ENCODE results near the gene DNAJC22. TPM values are rescaled to one million over a fixed set of nuclear protein-coding genes. Genes with fewer than 3 reads are reported as not detected.
"Not testable (repeated sequence)": the region's sequence is repeated elsewhere in the genome, so short reads cannot be mapped to it uniquely, and the experiment has no call there.

DNAJC22 gene
- total and polyA plus RNA-seq, 2 donors from 2014 or later: 15.1 to 16.2 TPM

GRCh38 chr12:49377386-49377785 is 30.7 kb downstream of the DNAJC22 start:
- H3K4me3 ChIP-seq (ENCODE audit: low read length in 3 of 3): no peak overlapping the region
- no peak for TF ChIP-seq CTCF (IDR thresholded peaks at IDR 0.05; ENCODE audit: borderline replicate concordance, extremely low read depth, insufficient read depth)
- no peaks in the 10 kb centered on the region for H3K36me3 ChIP-seq (ENCODE audit: control insufficient read depth in 2 of 3, insufficient read depth in 3 of 3, low read length in 3 of 3)
- intact Hi-C loops (cut with DNase I): no loop called here
- DNase-seq: no peak
- H3K4me1 ChIP-seq (ENCODE audit: control insufficient read depth in 2 of 3, insufficient read depth in 2 of 3, low read depth in 1 of 3, low read length in 3 of 3): no peaks in the 10 kb centered on the region
- no peak for FAIRE-seq
- H3K9me3 ChIP-seq (ENCODE audit: control insufficient read depth in 2 of 3, insufficient read depth in 1 of 3, low read length in 3 of 3): no peaks in the 10 kb centered on the region
- H3K9ac ChIP-seq (ENCODE audit: low read length in 3 of 3): no peak overlapping the region
- H3K27me3 ChIP-seq (ENCODE audit: control insufficient read depth, insufficient read depth, low read length): no peaks in the 10 kb centered on the region
- H3K27ac ChIP-seq (ENCODE audit: low read depth in 2 of 2, low read length in 2 of 2): no peak overlapping the region

- H3K27me3 ChIP-seq (ENCODE audit: control insufficient read depth, insufficient read depth, low read length); H3K36me3 ChIP-seq (ENCODE audit: control insufficient read depth in 2 of 3, insufficient read depth in 3 of 3, low read length in 3 of 3); H3K4me3 ChIP-seq (ENCODE audit: low read length in 3 of 3); H3K9ac ChIP-seq (ENCODE audit: low read length in 3 of 3); FAIRE-seq; DNase-seq; H3K9me3 ChIP-seq (ENCODE audit: control insufficient read depth in 2 of 3, insufficient read depth in 1 of 3, low read length in 3 of 3); H3K4me1 ChIP-seq (ENCODE audit: control insufficient read depth in 2 of 3, insufficient read depth in 2 of 3, low read depth in 1 of 3, low read length in 3 of 3); intact Hi-C loops (cut with DNase I); H3K27ac ChIP-seq (ENCODE audit: low read depth in 2 of 2, low read length in 2 of 2): not testable (repeated sequence)
Measured at GRCh38 chr12:49380184-49380583, 33.5 kb downstream of the DNAJC22 start.

- DNase-seq: peak in 4 of 5 donors; percentile 31 to 73 (median 46)
Measured at GRCh38 chr12:49388682-49389386, 42.1 kb downstream of the DNAJC22 start.

GRCh38 chr12:49389387-49389703 is 42.7 kb downstream of the DNAJC22 start:
- H3K27ac ChIP-seq (ENCODE audit: low read depth in 2 of 2, low read length in 2 of 2): no peak overlapping the region
- no peak overlapping the region for H3K9ac ChIP-seq (ENCODE audit: low read length in 3 of 3)
- no peaks in the 10 kb centered on the region for H3K27me3 ChIP-seq (ENCODE audit: control insufficient read depth, insufficient read depth, low read length)
- peaks cover 0 to 3% (median 0%) of the 10 kb centered on the region in 3 donors for H3K36me3 ChIP-seq (ENCODE audit: control insufficient read depth in 2 of 3, insufficient read depth in 3 of 3, low read length in 3 of 3)
- no peak for FAIRE-seq
- no peaks in the 10 kb centered on the region for H3K9me3 ChIP-seq (ENCODE audit: control insufficient read depth in 2 of 3, insufficient read depth in 1 of 3, low read length in 3 of 3)
- no peak for TF ChIP-seq CTCF (IDR thresholded peaks at IDR 0.05; ENCODE audit: borderline replicate concordance, extremely low read depth, insufficient read depth)
- DNase-seq: no peak
- intact Hi-C loops (cut with DNase I): no loop called here
- H3K4me3 ChIP-seq (ENCODE audit: low read length in 3 of 3): no peak overlapping the region
- no peaks in the 10 kb centered on the region for H3K4me1 ChIP-seq (ENCODE audit: control insufficient read depth in 2 of 3, insufficient read depth in 2 of 3, low read depth in 1 of 3, low read length in 3 of 3)

More at GRCh38 chr12:49388682-49389386, 42.1 kb downstream of the DNAJC22 start:
- Histone ChIP-seq H3K4me1 (ENCODE audit: control insufficient read depth in 2 of 3, insufficient read depth in 2 of 3, low read depth in 1 of 3, low read length in 3 of 3) (no peaks in the 10 kb centered on the region), H3K27ac (ENCODE audit: low read depth in 2 of 2, low read length in 2 of 2) (no peak overlapping the region), H3K4me3 (ENCODE audit: low read length in 3 of 3) (no peak overlapping the region), H3K9ac (ENCODE audit: low read length in 3 of 3) (no peak overlapping the region), H3K9me3 (ENCODE audit: control insufficient read depth in 2 of 3, insufficient read depth in 1 of 3, low read length in 3 of 3) (no peaks in the 10 kb centered on the region), H3K36me3 (ENCODE audit: control insufficient read depth in 2 of 3, insufficient read depth in 3 of 3, low read length in 3 of 3) (peaks cover 0 to 3% (median 0%) of the 10 kb centered on the region in 3 donors), H3K27me3 (ENCODE audit: control insufficient read depth, insufficient read depth, low read length) (no peaks in the 10 kb centered on the region)
- FAIRE-seq: no peak
- TF ChIP-seq CTCF (IDR thresholded peaks at IDR 0.05; ENCODE audit: borderline replicate concordance, extremely low read depth, insufficient read depth): no peak
- intact Hi-C loops (cut with DNase I): no loop called here
